Transverse colon (tissue), 4 donors: Measurements from ENCODE around the gene TFAP2E. TPM values are rescaled to one million over a fixed set of nuclear protein-coding genes. Genes with fewer than 3 reads are reported as not detected.

Source experiments
- DNase-seq: peaks from one replicate; pipeline ENCODE4 v3.0.0-alpha.2; 2019
- H3K27ac ChIP-seq, 4 donors: fragments of 200-600 bp; sonication (generic); 2 replicates each; pipeline ENCODE4 v1.5.1; 2016 to 2018; ENCODE audit warnings: inconsistent platforms in 4 of 4
- H3K27me3 ChIP-seq: fragments of 200-600 bp; sonication (generic); 2 replicates; pipeline ENCODE4 v1.5.1; 2017; ENCODE audit warnings: inconsistent platforms
- H3K36me3 ChIP-seq, 4 donors: fragments of 200-600 bp; sonication (generic); 2 replicates each; pipeline ENCODE4 v1.5.1; 2017 to 2019; ENCODE audit warnings: inconsistent platforms in 4 of 4
- H3K4me1 ChIP-seq, 4 donors: fragments of 200-600 bp; sonication (generic); 2 replicates each; pipeline ENCODE4 v1.5.1; 2017 to 2020; ENCODE audit warnings: inconsistent platforms in 4 of 4
- H3K4me3 ChIP-seq, 4 donors: fragments of 200-600 bp; sonication (generic); 1 replicate in 1 of 4; 2 replicates in 3 of 4; pipeline versions ENCODE4 v1.5.1 to v1.6.1; 2017 to 2019; ENCODE audit warnings: inconsistent platforms in 4 of 4
- H3K9me3 ChIP-seq, 2 donors: fragments of 200-600 bp; sonication (generic); 2 replicates each; pipeline ENCODE4 v1.5.1; 2017 to 2019; ENCODE audit warnings: inconsistent platforms in 2 of 2
- EP300 ChIP-seq: sonication (generic); formaldehyde crosslinking; IDR thresholded peaks from one replicate; pipeline ENCODE4 v1.6.1; 2017; ENCODE audit warnings: antibody characterized with exemption, low read depth
- POLR2A ChIP-seq: fragments of 450-650 bp; IDR thresholded peaks from one replicate; pipeline ENCODE4 v1.6.1; 2016; ENCODE audit warnings: antibody characterized with exemption, mild to moderate bottlenecking, moderate library complexity
- POLR2AphosphoS5 ChIP-seq, 3 donors: sonication (generic); formaldehyde crosslinking; IDR thresholded peaks; one replicate each; pipeline ENCODE4 v1.6.1; 2016; ENCODE audit warnings: antibody characterized with exemption in 3 of 3
- WGBS, 2 donors: methylation state at CpG; one replicate each; pipeline ENCODE4 v1.1.5; 2018; ENCODE audit warnings: low coverage in 1 of 2; 5-methylcytosine and 5-hydroxymethylcytosine counted together
- in situ Hi-C, 4 donors: fragments of 200-750 bp; cut with MboI; loops; one replicate each; pipeline versions ENCODE4 v1.15.0 to v1.15.1; 2017; ENCODE audit warnings: low sequenced_read_pairs in 3 of 4, low pct_ligation_motif_present in 1 of 4, low pct_unique_long_range_greater_than_20kb in 1 of 4
- intact Hi-C: fragments of 100-400 bp; cut with DNase I; formaldehyde crosslinking; loops from one replicate; pipeline ENCODE4 v1.15.1; 2023; ENCODE audit warnings: low total_unique reads
- total RNA-seq, 4 donors: library from RNA; depleted of rRNA; stranded (reverse); fragments of >200 nt; gene quantifications; one replicate each; pipeline ENCODE4 v1.1.0, GENCODE V29; 2016
- TF ChIP-seq, protein P1 (sequence below), 5 experiments: fragments of 200-600 bp in 3 of 5; fragments of 450-650 bp in 2 of 5; sonication (generic) in 3 of 5; IDR thresholded peaks; 1 replicate in 2 of 5; 2 replicates in 3 of 5; pipeline ENCODE4 v1.5.1; 2016 to 2017; ENCODE audit warnings: antibody characterized with exemption in 5 of 5, inconsistent platforms in 3 of 5, mild to moderate bottlenecking in 2 of 5, moderate library complexity in 1 of 5

Gene TFAP2E
- total RNA-seq, 4 donors from 2014 or later: 0.27 to 1.4 TPM; not detected in 2

DNA sequence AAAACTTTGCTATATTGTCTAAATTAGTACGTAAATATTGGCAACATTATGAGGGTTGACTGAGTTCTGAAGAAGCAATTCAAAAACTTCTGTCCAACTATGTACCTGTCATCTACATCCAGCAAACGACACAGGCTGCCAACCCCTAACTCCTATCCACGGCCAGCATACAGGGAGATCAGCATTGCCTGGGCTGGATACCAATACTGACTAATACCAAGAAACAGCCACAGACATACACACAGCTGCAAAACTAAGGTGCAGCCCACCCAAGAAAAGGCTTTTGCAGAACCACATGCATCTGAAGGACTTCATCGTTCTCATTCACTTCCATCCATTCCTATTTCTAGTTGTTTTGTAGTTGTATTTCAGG is 17.9 kb upstream of the TFAP2E start:
- Histone ChIP-seq H3K4me1 (peaks cover 17 to 43% (median 37%) of the 10 kb centered on the region in 4 donors), H3K4me3 (no peak overlapping the region), H3K36me3 (peaks cover 0 to 41% (median 12%) of the 10 kb centered on the region in 4 donors), H3K9me3 (no peaks in the 10 kb centered on the region), H3K27ac (no peak overlapping the region), H3K27me3 (no peaks in the 10 kb centered on the region)
- in situ Hi-C loops (loop anchor here in 2 of 4 donors (25.0 kb wide), 2 partner anchors 93 to 368 kb away; partner anchors contain the start of gene SFPQ (in 2 of the 2)), intact Hi-C loops (no loop called here)
- TF ChIP-seq POLR2AphosphoS5 (IDR thresholded peaks at IDR 0.05): no peak
- TF ChIP-seq, protein P1, sequence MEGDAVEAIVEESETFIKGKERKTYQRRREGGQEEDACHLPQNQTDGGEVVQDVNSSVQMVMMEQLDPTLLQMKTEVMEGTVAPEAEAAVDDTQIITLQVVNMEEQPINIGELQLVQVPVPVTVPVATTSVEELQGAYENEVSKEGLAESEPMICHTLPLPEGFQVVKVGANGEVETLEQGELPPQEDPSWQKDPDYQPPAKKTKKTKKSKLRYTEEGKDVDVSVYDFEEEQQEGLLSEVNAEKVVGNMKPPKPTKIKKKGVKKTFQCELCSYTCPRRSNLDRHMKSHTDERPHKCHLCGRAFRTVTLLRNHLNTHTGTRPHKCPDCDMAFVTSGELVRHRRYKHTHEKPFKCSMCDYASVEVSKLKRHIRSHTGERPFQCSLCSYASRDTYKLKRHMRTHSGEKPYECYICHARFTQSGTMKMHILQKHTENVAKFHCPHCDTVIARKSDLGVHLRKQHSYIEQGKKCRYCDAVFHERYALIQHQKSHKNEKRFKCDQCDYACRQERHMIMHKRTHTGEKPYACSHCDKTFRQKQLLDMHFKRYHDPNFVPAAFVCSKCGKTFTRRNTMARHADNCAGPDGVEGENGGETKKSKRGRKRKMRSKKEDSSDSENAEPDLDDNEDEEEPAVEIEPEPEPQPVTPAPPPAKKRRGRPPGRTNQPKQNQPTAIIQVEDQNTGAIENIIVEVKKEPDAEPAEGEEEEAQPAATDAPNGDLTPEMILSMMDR (IDR thresholded peaks at IDR 0.05): no peak
- TF ChIP-seq POLR2A: no peak
- TF ChIP-seq EP300: no peak
- 66 to 86% methylated on average over 1 to 4 of the region's 4 CpGs for WGBS, 2 donors
- DNase-seq: no peak

- TF ChIP-seq POLR2A: no peak
- TF ChIP-seq, protein P1 (IDR thresholded peaks at IDR 0.05): no peak
- no peak for TF ChIP-seq EP300
- TF ChIP-seq POLR2AphosphoS5 (IDR thresholded peaks at IDR 0.05): no peak
- 37 to 42% methylated on average over 4 to 10 of the region's 10 CpGs for WGBS, 2 donors
- peak overlapping the region; percentile 88 to 96 (median 95) for H3K27ac ChIP-seq
- intact Hi-C loops (no loop called here), in situ Hi-C loops (loop anchor here in 2 of 4 donors (25.0 kb wide), 2 partner anchors 94 to 369 kb away; partner anchors contain the start of gene SFPQ (in 2 of the 2))
- H3K4me3 ChIP-seq: peak overlapping the region in 2 of 4 donors; percentile 60 to 61
- peaks cover 0 to 35% (median 9%) of the 10 kb centered on the region in 4 donors for H3K36me3 ChIP-seq
- H3K27me3 ChIP-seq: no peaks in the 10 kb centered on the region
- H3K4me1 ChIP-seq: peaks cover 17 to 43% (median 37%) of the 10 kb centered on the region in 4 donors
- no peaks in the 10 kb centered on the region for H3K9me3 ChIP-seq
- no peak for DNase-seq
Observed at GRCh38 chr1:35555601-35556477, 17.3 kb upstream of the TFAP2E start.

GRCh38 chr1:35556484-35557117 is 16.5 kb upstream of the TFAP2E start:
- intact Hi-C loops: no loop called here
- Histone ChIP-seq H3K4me3 (peak overlapping the region; percentile 60 to 89 (median 70)), H3K27ac (peak overlapping the region; percentile 88 to 96 (median 95)), H3K27me3 (no peaks in the 10 kb centered on the region), H3K36me3 (peaks cover 0 to 27% (median 8%) of the 10 kb centered on the region in 4 donors), H3K9me3 (no peaks in the 10 kb centered on the region), H3K4me1 (peaks cover 17 to 43% (median 37%) of the 10 kb centered on the region in 4 donors)
- no peak for TF ChIP-seq POLR2AphosphoS5 (IDR thresholded peaks at IDR 0.05)
- TF ChIP-seq, protein P1 (IDR thresholded peaks at IDR 0.05): no peak
- TF ChIP-seq POLR2A: no peak
- 2 to 13% methylated on average over 1 to 15 of the region's 17 CpGs for WGBS, 2 donors
- in situ Hi-C loops: loop anchor here in 2 of 4 donors (25.0 kb wide), 2 partner anchors 94 to 369 kb away; partner anchors contain the start of gene SFPQ (in 2 of the 2)
- DNase-seq: no peak

GRCh38 chr1:35557118-35557610 is 15.9 kb upstream of the TFAP2E start, which contains the start of gene KIAA0319L:
Gene KIAA0319L (minus strand): TSS chr1:35557403. CDS start chr1:35554491, 2,912 bp downstream.
- intact Hi-C loops: no loop called here
- peaks cover 0 to 22% (median 7%) of the 10 kb centered on the region in 4 donors for H3K36me3 ChIP-seq
- peak; percentile 90 for DNase-seq
- peak within 1 kb of the TSS; percentile 60 to 89 (median 70) for H3K4me3 ChIP-seq
- WGBS, 2 donors: 1% methylated on average over 17 of the region's 39 CpGs; no CpG with 5 or more reads in 1 of the 2 donors
- TF ChIP-seq EP300 (no peak), POLR2A (peak; percentile 68), POLR2AphosphoS5 (IDR thresholded peaks at IDR 0.05) (peak; percentile 66 to 73 (median 67))
- TF ChIP-seq, protein P1 (IDR thresholded peaks at IDR 0.05): no peak
- H3K4me1 ChIP-seq: peaks cover 17 to 43% (median 37%) of the 10 kb centered on the region in 4 donors
- in situ Hi-C loops: loop anchor here in 2 of 4 donors (25.0 kb wide), 2 partner anchors 95 to 370 kb away; partner anchors contain the start of gene SFPQ (in 2 of the 2)
- H3K9me3 ChIP-seq: no peaks in the 10 kb centered on the region
- H3K27ac ChIP-seq: peak within 1 kb of the TSS; percentile 88 to 96 (median 95)
- no peaks in the 10 kb centered on the region for H3K27me3 ChIP-seq
